Keratinocyte (primary cell): ENCODE results near the gene PLEKHG4. TPM values are rescaled to one million over a fixed set of nuclear protein-coding genes. Genes with fewer than 3 reads are reported as not detected.

Experiments
- DNase-seq: peaks from one replicate; pipeline ENCODE4 v3.0.0-alpha.2; 2011; ENCODE audit warnings: low read depth, missing footprints, low spot score
- FAIRE-seq: peaks from 2 replicates; lab custom pipeline; 2011; peaks lifted over from hg19 to GRCh38; lab: Jason Lieb, UNC
- H2AFZ ChIP-seq: 2 replicates; pipeline ENCODE4 v1.6.0; 2012; ENCODE audit warnings: low read length, control low read depth, inconsistent platforms; ENCODE audit not compliant: control insufficient read depth
- H3K27ac ChIP-seq: 2 replicates; pipeline ENCODE4 v1.5.1; 2011; ENCODE audit warnings: low read length; ENCODE audit not compliant: control insufficient read depth, insufficient read depth
- H3K27me3 ChIP-seq: 3 replicates; pipeline ENCODE4 v1.6.0; 2011; ENCODE audit warnings: low read length; ENCODE audit not compliant: control insufficient read depth, insufficient read depth; ENCODE audit errors: extremely low read depth
- H3K36me3 ChIP-seq, 2 experiments: 2 replicates in 1 of 2; 3 replicates in 1 of 2; pipeline ENCODE4 v1.5.1; 2011; ENCODE audit warnings: low read length in 2 of 2, mild to moderate bottlenecking in 1 of 2; ENCODE audit not compliant: control insufficient read depth in 2 of 2, insufficient read depth in 2 of 2; ENCODE audit errors: extremely low read depth in 1 of 2
- H3K4me1 ChIP-seq: 3 replicates; pipeline ENCODE4 v1.5.1; 2011; ENCODE audit warnings: low read length; ENCODE audit not compliant: control insufficient read depth, insufficient read depth; ENCODE audit errors: extremely low read depth
- H3K4me2 ChIP-seq: 3 replicates; pipeline ENCODE4 v1.6.0; 2011; ENCODE audit warnings: low read depth, low read length; ENCODE audit not compliant: control insufficient read depth, insufficient read depth; ENCODE audit errors: extremely low read depth
- H3K4me3 ChIP-seq, 3 experiments: fragments of 200-600 bp in 1 of 3; sonication (generic) in 1 of 3; 2 replicates in 2 of 3; 3 replicates in 1 of 3; pipeline ENCODE4 v1.5.1; 2011 to 2016; ENCODE audit warnings: low read length in 3 of 3, mild to moderate bottlenecking in 3 of 3, control low read depth in 2 of 3, inconsistent platforms in 1 of 3, low read depth in 1 of 3, mixed read lengths in 1 of 3, mixed run types in 1 of 3, moderate library complexity in 1 of 3; ENCODE audit not compliant: control insufficient read depth in 2 of 3, insufficient read depth in 2 of 3; ENCODE audit errors: extremely low read depth in 1 of 3
- H3K79me2 ChIP-seq: 2 replicates; pipeline ENCODE4 v1.6.0; 2012; ENCODE audit warnings: low read length; ENCODE audit not compliant: control insufficient read depth, insufficient read depth
- H3K9ac ChIP-seq: 3 replicates; pipeline ENCODE4 v1.6.0; 2011; ENCODE audit warnings: low read length; ENCODE audit not compliant: control insufficient read depth, insufficient read depth; ENCODE audit errors: extremely low read depth
- H3K9me1 ChIP-seq: 3 replicates; pipeline ENCODE4 v1.6.0; 2011; ENCODE audit warnings: low read length; ENCODE audit not compliant: control insufficient read depth, insufficient read depth; ENCODE audit errors: extremely low read depth
- H3K9me3 ChIP-seq: 2 replicates; pipeline ENCODE4 v1.5.1; 2012; ENCODE audit warnings: low read depth, low read length; ENCODE audit not compliant: control insufficient read depth
- H4K20me1 ChIP-seq: 3 replicates; pipeline ENCODE4 v1.6.0; 2011; ENCODE audit warnings: low read length; ENCODE audit not compliant: control insufficient read depth, insufficient read depth; ENCODE audit errors: extremely low read depth
- EZH2 ChIP-seq: IDR thresholded peaks from one replicate; pipeline ENCODE4 v1.6.1; 2012; ENCODE audit warnings: inconsistent platforms, mild to moderate bottlenecking, low read length, moderate library complexity
- dilution Hi-C: fragments of 300-500 bp; cut with MboI; formaldehyde crosslinking; loops from one replicate; pipeline ENCODE4 v1.7.0; 2020; ENCODE audit warnings: low sequenced_read_pairs; ENCODE audit not compliant: extremely low pct_ligation_motif_present
- polyA plus RNA-seq, 5 experiments: library from polyadenylated mRNA; depleted of rRNA in 3 of 5; stranded (reverse) in 3 of 5; stranded (forward) in 1 of 5; unstranded in 1 of 5; fragments of >200 nt; gene quantifications; 1 replicate in 1 of 5; 2 replicates in 3 of 5; 3 replicates in 1 of 5; pipeline versions ENCODE4 v1.2.1 to v1.2.3, GENCODE V29; 2011 to 2012; ENCODE audit warnings: missing spikeins in 2 of 5, low read depth in 1 of 5, low replicate concordance in 1 of 5
- TF ChIP-seq, protein P1 (sequence below), 3 experiments: IDR thresholded peaks in 1 of 3; conservative IDR thresholded peaks in 1 of 3; optimal IDR thresholded peaks in 1 of 3; 2 replicates in 2 of 3; 3 replicates in 1 of 3; pipeline versions ENCODE3 to v1.5.1; 2011; ENCODE audit warnings: low read length in 3 of 3, mild to moderate bottlenecking in 3 of 3, moderate library complexity in 2 of 3, control low read depth in 1 of 3, inconsistent platforms in 1 of 3; ENCODE audit not compliant: insufficient read depth in 2 of 3; ENCODE audit errors: extremely low read depth in 1 of 3

The PLEKHG4 gene
- polyA plus RNA-seq, 1 donor (not counting 4 experiments of a cell fraction or from before 2014, with no cell fraction given), result 1.3 TPM

DNA sequence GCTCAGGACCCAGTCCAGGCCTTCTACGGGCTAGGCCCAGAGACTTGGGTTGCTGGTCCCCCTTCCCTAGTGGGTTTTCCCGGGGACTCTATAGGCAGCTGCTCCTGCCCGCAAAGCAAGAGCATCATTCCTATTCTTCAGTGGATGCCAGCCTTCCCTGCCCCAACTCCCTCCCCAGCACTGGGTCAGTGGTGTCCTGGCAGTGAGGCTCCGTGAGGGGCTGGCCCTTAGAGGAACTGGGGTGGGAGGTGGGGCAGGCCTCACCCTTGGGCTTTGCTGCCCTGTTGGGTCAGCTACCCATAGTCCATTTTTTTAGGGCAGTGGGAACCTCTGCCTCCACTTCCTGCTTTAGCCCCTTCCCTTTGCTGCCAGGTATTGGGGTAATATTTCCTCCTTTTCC, 7.9 kb upstream of the PLEKHG4 start:
- H4K20me1 ChIP-seq, result no peaks in the 10 kb centered on the region
- H3K4me3 ChIP-seq, result no peak overlapping the region
- no peaks in the 10 kb centered on the region for H3K27me3 ChIP-seq
- H3K9me3 ChIP-seq, result no peaks in the 10 kb centered on the region
- FAIRE-seq, result no peak
- no peaks in the 10 kb centered on the region for H3K36me3 ChIP-seq
- no peaks in the 10 kb centered on the region for H3K79me2 ChIP-seq
- no peak overlapping the region for H2AFZ ChIP-seq
- H3K4me2 ChIP-seq, result no peak overlapping the region
- no peak for TF ChIP-seq EZH2
- TF ChIP-seq, protein P1, sequence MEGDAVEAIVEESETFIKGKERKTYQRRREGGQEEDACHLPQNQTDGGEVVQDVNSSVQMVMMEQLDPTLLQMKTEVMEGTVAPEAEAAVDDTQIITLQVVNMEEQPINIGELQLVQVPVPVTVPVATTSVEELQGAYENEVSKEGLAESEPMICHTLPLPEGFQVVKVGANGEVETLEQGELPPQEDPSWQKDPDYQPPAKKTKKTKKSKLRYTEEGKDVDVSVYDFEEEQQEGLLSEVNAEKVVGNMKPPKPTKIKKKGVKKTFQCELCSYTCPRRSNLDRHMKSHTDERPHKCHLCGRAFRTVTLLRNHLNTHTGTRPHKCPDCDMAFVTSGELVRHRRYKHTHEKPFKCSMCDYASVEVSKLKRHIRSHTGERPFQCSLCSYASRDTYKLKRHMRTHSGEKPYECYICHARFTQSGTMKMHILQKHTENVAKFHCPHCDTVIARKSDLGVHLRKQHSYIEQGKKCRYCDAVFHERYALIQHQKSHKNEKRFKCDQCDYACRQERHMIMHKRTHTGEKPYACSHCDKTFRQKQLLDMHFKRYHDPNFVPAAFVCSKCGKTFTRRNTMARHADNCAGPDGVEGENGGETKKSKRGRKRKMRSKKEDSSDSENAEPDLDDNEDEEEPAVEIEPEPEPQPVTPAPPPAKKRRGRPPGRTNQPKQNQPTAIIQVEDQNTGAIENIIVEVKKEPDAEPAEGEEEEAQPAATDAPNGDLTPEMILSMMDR (optimal IDR thresholded peaks at IDR 0.05 in 1 of 3, IDR thresholded peaks at IDR 0.05 in 1 of 3, conservative IDR thresholded peaks at IDR 0.05 in 1 of 3; ENCODE audit: extremely low read depth in 1 of 3, insufficient read depth in 2 of 3, low read length in 3 of 3), result no peak
- no peak for DNase-seq
- no peak overlapping the region for H3K9ac ChIP-seq
- no peaks in the 10 kb centered on the region for H3K9me1 ChIP-seq
- no peaks in the 10 kb centered on the region for H3K4me1 ChIP-seq
- no peak overlapping the region for H3K27ac ChIP-seq
- dilution Hi-C loops, result no loop called here

DNA sequence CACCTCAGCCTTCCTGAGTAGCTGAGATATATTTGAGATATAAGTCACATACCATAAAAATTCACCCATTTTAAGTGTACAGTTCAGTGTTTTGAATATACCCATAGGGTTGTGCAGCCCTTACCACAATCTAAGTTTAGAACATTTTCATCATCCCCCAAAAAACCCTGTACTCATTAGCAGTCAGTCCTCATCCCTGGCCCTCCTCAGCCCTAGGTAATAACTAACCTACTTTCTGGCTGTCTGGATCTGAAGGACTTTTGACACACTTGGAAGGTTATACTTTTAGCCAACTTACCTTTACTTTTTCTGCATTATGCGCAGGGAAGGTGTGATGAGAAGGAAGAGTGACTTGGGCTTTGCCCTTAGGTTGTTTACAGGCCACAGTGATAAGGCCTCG, 4.0 kb upstream of the PLEKHG4 start:
- no peak overlapping the region for H2AFZ ChIP-seq
- no peak overlapping the region for H3K4me2 ChIP-seq
- dilution Hi-C loops, result no loop called here
- H3K4me3 ChIP-seq, result no peak overlapping the region
- FAIRE-seq (no peak), DNase-seq (no peak)
- H3K9ac ChIP-seq, result no peak overlapping the region
- no peak overlapping the region for H3K27ac ChIP-seq
- no peaks in the 10 kb centered on the region for H3K79me2 ChIP-seq
- TF ChIP-seq, protein P1 (optimal IDR thresholded peaks at IDR 0.05 in 1 of 3, IDR thresholded peaks at IDR 0.05 in 1 of 3, conservative IDR thresholded peaks at IDR 0.05 in 1 of 3; ENCODE audit: extremely low read depth in 1 of 3, insufficient read depth in 2 of 3, low read length in 3 of 3), result no peak
- TF ChIP-seq EZH2, result no peak
- H3K9me3 ChIP-seq, result no peaks in the 10 kb centered on the region
- peaks cover 23% of the 10 kb centered on the region for H3K4me1 ChIP-seq
- H3K9me1 ChIP-seq, result no peaks in the 10 kb centered on the region
- H3K27me3 ChIP-seq, result peaks cover 10% of the 10 kb centered on the region
- no peaks in the 10 kb centered on the region for H3K36me3 ChIP-seq
- no peaks in the 10 kb centered on the region for H4K20me1 ChIP-seq
